ENCODE measurements around the gene RSPH6A. TPM values are rescaled to one million over a fixed set of nuclear protein-coding genes. Genes with fewer than 3 reads are reported as not detected.

RSPH6A gene
- total and polyA plus RNA-seq, 10 donors: 0.13 to 0.41 (median 0.26) TPM; not detected in 6

GRCh38 chr19:45828523-45828922 lies 13.4 kb upstream of the RSPH6A start:
- H3K36me3 ChIP-seq: peaks cover 4 to 100% (median 97%) of the 10 kb centered on the region in 6 donors
- H3K4me1 ChIP-seq: no peaks in the 10 kb centered on the region
- DNase-seq: no peak
- WGBS, 5 donors: 90 to 97% (median 93%) methylated on average over 9 of the region's 9 CpGs
- H3K27me3 ChIP-seq (replicated peaks in 1 of 7): no peaks in the 10 kb centered on the region
- no peak overlapping the region for H3K4me3 ChIP-seq
- H3K27ac ChIP-seq: no peak overlapping the region
- no peaks in the 10 kb centered on the region for H3K9me3 ChIP-seq
- TF ChIP-seq POLR2AphosphoS5 (IDR thresholded peaks at IDR 0.05) (peak in 1 of 3 donors; percentile 18), POLR2A (IDR thresholded peaks at IDR 0.05) (no peak)
- intact Hi-C loops (cut with DNase I; ENCODE audit: low total_unique reads): no loop called here

GRCh38 chr19:45827459-45828093 lies 12.5 kb upstream of the RSPH6A start:
- Histone ChIP-seq H3K27ac (no peak overlapping the region), H3K27me3 (replicated peaks in 1 of 7) (no peaks in the 10 kb centered on the region), H3K4me3 (no peak overlapping the region), H3K36me3 (peaks cover 4 to 100% (median 99%) of the 10 kb centered on the region in 6 donors), H3K9me3 (no peaks in the 10 kb centered on the region), H3K4me1 (no peaks in the 10 kb centered on the region)
- intact Hi-C loops (cut with DNase I; ENCODE audit: low total_unique reads): no loop called here
- WGBS, 5 donors: 92 to 98% (median 94%) methylated on average over 14 to 16 of the region's 16 CpGs
- no peak for TF ChIP-seq POLR2A (IDR thresholded peaks at IDR 0.05)
- peak in 2 of 3 donors; percentile 13 to 48 for TF ChIP-seq POLR2AphosphoS5 (IDR thresholded peaks at IDR 0.05)
- no peak for TF ChIP-seq CTCF (IDR thresholded peaks at IDR 0.05 in 8 of 11, conservative IDR thresholded peaks at IDR 0.05 in 3 of 11)
- DNase-seq: no peak

GRCh38 chr19:45826934-45827333 lies 11.8 kb upstream of the RSPH6A start:
- no peak for DNase-seq
- no peaks in the 10 kb centered on the region for H3K9me3 ChIP-seq
- intact Hi-C loops (cut with DNase I; ENCODE audit: low total_unique reads): no loop called here
- no peaks in the 10 kb centered on the region for H3K4me1 ChIP-seq
- H3K27ac ChIP-seq: no peak overlapping the region
- no peak overlapping the region for H3K4me3 ChIP-seq
- H3K27me3 ChIP-seq (replicated peaks in 1 of 7): no peaks in the 10 kb centered on the region
- 91 to 95% (median 95%) methylated on average over 10 to 11 of the region's 11 CpGs for WGBS, 5 donors
- H3K36me3 ChIP-seq: peaks cover 0 to 100% (median 96%) of the 10 kb centered on the region in 6 donors
- TF ChIP-seq POLR2AphosphoS5 (IDR thresholded peaks at IDR 0.05) (no peak), POLR2A (IDR thresholded peaks at IDR 0.05) (no peak), CTCF (IDR thresholded peaks at IDR 0.05 in 8 of 11, conservative IDR thresholded peaks at IDR 0.05 in 3 of 11) (no peak)

- no peaks in the 10 kb centered on the region for H3K27me3 ChIP-seq (replicated peaks in 1 of 7)
- H3K36me3 ChIP-seq: peaks cover 0 to 100% (median 95%) of the 10 kb centered on the region in 6 donors
- 82 to 92% (median 87%) methylated on average over 21 to 22 of the region's 22 CpGs for WGBS, 5 donors
- no peak overlapping the region for H3K27ac ChIP-seq
- intact Hi-C loops (cut with DNase I; ENCODE audit: low total_unique reads): no loop called here
- no peak for TF ChIP-seq CTCF (IDR thresholded peaks at IDR 0.05 in 8 of 11, conservative IDR thresholded peaks at IDR 0.05 in 3 of 11)
- peak in 1 of 3 donors; percentile 31 for TF ChIP-seq POLR2AphosphoS5 (IDR thresholded peaks at IDR 0.05)
- no peak overlapping the region for H3K4me3 ChIP-seq
- DNase-seq: no peak
- H3K9me3 ChIP-seq: no peaks in the 10 kb centered on the region
- H3K4me1 ChIP-seq: no peaks in the 10 kb centered on the region
Observed at GRCh38 chr19:45825917-45826893, 11.1 kb upstream of the RSPH6A start.

Measured in spleen (tissue), 11 donors.